RWPE2 (cell line): ENCODE results near the gene CSTA.

Source experiments
- ATAC-seq: fragments of 200-7000 bp; cut with Tn5 transposase; 3 replicates; pipeline ENCODE4 v1.9.1; 2021; ENCODE audit warnings: low read depth
- DNase-seq: peaks from one replicate; pipeline ENCODE4 v3.0.0-alpha.2; 2020; ENCODE audit warnings: low spot score
- H3K27ac ChIP-seq: fragments of 450-650 bp; 2 replicates; pipeline ENCODE4 v1.5.1; 2017; ENCODE audit warnings: mild to moderate bottlenecking; ENCODE audit not compliant: poor library complexity, severe bottlenecking
- H3K27me3 ChIP-seq: fragments of 250-450 bp; sonication (Bioruptor Pico); 2 replicates; pipeline ENCODE4 v1.5.1; 2021; ENCODE audit warnings: mild to moderate bottlenecking, moderate library complexity; ENCODE audit not compliant: insufficient read depth, poor library complexity, severe bottlenecking
- H3K36me3 ChIP-seq: fragments of 250-450 bp; sonication (Bioruptor Pico); 2 replicates; pipeline ENCODE4 v1.5.1; 2020; ENCODE audit warnings: low read depth, mild to moderate bottlenecking, moderate library complexity
- H3K4me1 ChIP-seq: fragments of 250-450 bp; sonication (Bioruptor Pico); 2 replicates; pipeline ENCODE4 v1.5.1; 2021; ENCODE audit warnings: mild to moderate bottlenecking, moderate library complexity; ENCODE audit not compliant: insufficient read depth, poor library complexity, severe bottlenecking
- H3K4me3 ChIP-seq: fragments of 250-450 bp; sonication (Bioruptor Pico); 2 replicates; pipeline ENCODE4 v1.5.1; 2021; ENCODE audit warnings: mild to moderate bottlenecking, moderate library complexity; ENCODE audit not compliant: severe bottlenecking
- H3K9me3 ChIP-seq: fragments of 250-450 bp; sonication (Bioruptor Pico); 2 replicates; pipeline ENCODE4 v1.5.1; 2021; ENCODE audit warnings: mild to moderate bottlenecking, moderate library complexity; ENCODE audit not compliant: severe bottlenecking
- CTCF ChIP-seq: fragments of 450-650 bp; IDR thresholded peaks from one replicate; pipeline ENCODE4 v1.5.1; 2017; ENCODE audit warnings: mild to moderate bottlenecking, moderate library complexity; ENCODE audit not compliant: poor library complexity, severe bottlenecking

CSTA gene

DNA sequence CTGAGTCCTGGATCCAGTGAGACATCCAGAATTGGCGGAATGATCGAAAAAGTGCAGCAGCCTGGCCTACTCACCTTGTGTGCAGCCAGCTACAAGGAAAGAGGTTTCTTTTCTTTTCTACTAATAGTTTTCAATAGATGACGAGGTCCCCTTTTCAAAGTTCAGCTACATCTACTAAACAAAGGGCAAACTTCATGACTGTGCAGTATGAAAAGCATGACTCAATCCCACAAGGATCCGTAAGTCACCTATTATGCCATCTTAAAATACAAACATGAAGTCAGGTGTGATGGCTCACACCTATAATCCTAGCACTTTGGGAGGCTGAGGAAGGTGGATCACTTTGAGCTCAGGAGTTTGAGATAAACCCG lies 41.3 kb downstream of the CSTA start:
- H3K36me3 ChIP-seq, result peaks cover 93% of the 10 kb centered on the region
- peak; percentile 53; the same call in 2 of the 3 replicates for ATAC-seq

GRCh38 chr3:122374034-122374433 lies 49.0 kb downstream of the CSTA start:
- no peak for DNase-seq
- Histone ChIP-seq H3K4me3 (no peak overlapping the region), H3K27ac (no peak overlapping the region), H3K27me3 (no peaks in the 10 kb centered on the region), H3K4me1 (no peaks in the 10 kb centered on the region), H3K9me3 (no peaks in the 10 kb centered on the region), H3K36me3 (peaks cover 56% of the 10 kb centered on the region)
- ATAC-seq, result no peak
- no peak for TF ChIP-seq CTCF

More for the DNA sequence above, 41.3 kb downstream of the CSTA start:
- Histone ChIP-seq H3K27ac (no peak overlapping the region), H3K4me3 (no peak overlapping the region), H3K27me3 (no peaks in the 10 kb centered on the region), H3K4me1 (peaks cover 9% of the 10 kb centered on the region), H3K9me3 (no peaks in the 10 kb centered on the region)
- no peak for DNase-seq
- no peak for TF ChIP-seq CTCF

- no peaks in the 10 kb centered on the region for H3K9me3 ChIP-seq
- peaks cover 36% of the 10 kb centered on the region for H3K36me3 ChIP-seq
- DNase-seq, result no peak
- TF ChIP-seq CTCF, result no peak
- H3K4me3 ChIP-seq, result no peak overlapping the region
- H3K27ac ChIP-seq, result no peak overlapping the region
- H3K4me1 ChIP-seq, result peaks cover 3% of the 10 kb centered on the region
- no peaks in the 10 kb centered on the region for H3K27me3 ChIP-seq
- no peak for ATAC-seq
These were observed 52.9 kb downstream of the CSTA start for GRCh38 chr3:122377975-122378374.

GRCh38 chr3:122382888-122383666 lies 58.0 kb downstream of the CSTA start, which contains the start of gene MIX23:
MIX23 (minus strand) TSS chr3:122383231; CDS start chr3:122383224, 7 bp downstream.
- DNase-seq (peak; percentile 79), ATAC-seq (peak; percentile 57)
- Histone ChIP-seq H3K27me3 (no peaks in the 10 kb centered on the region), H3K4me1 (peaks cover 6% of the 10 kb centered on the region), H3K36me3 (peaks cover 21% of the 10 kb centered on the region), H3K9me3 (no peaks in the 10 kb centered on the region), H3K27ac (peak within 1 kb of the TSS; percentile 82), H3K4me3 (peak within 1 kb of the TSS; percentile 72)
- no peak for TF ChIP-seq CTCF
